Uterus (tissue), 4 donors: ENCODE measurements around the gene NHERF1. TPM values are rescaled to one million over a fixed set of nuclear protein-coding genes. Genes with fewer than 3 reads are reported as not detected.

Experiments used
- DNase-seq, 2 donors: peaks; one replicate each; pipeline ENCODE4 v3.0.0-alpha.2; 2019 to 2020
- H3K27ac ChIP-seq, 2 donors: fragments of 200-600 bp; sonication (generic); 1 replicate in 1 of 2; 2 replicates in 1 of 2; pipeline ENCODE4 v1.5.1; 2016 to 2018
- H3K27me3 ChIP-seq, 2 donors: fragments of 200-600 bp; sonication (generic); one replicate each; pipeline ENCODE4 v1.5.1; 2018 to 2019; ENCODE audit warnings: control low read depth in 1 of 2
- H3K36me3 ChIP-seq, 2 donors: fragments of 200-600 bp; sonication (generic); one replicate each; pipeline ENCODE4 v1.5.1; 2019; ENCODE audit warnings: control low read depth in 1 of 2
- H3K4me1 ChIP-seq, 2 donors: fragments of 200-600 bp; sonication (generic); one replicate each; pipeline ENCODE4 v1.5.1; 2018 to 2019; ENCODE audit warnings: control low read depth in 1 of 2
- H3K4me3 ChIP-seq, 2 donors: fragments of 200-600 bp; sonication (generic); 1 replicate in 1 of 2; 2 replicates in 1 of 2; pipeline ENCODE4 v1.5.1; 2018 to 2019; ENCODE audit warnings: mild to moderate bottlenecking in 1 of 2
- H3K9me3 ChIP-seq, 2 donors: fragments of 200-600 bp; sonication (generic); one replicate each; pipeline ENCODE4 v1.5.1; 2019; ENCODE audit warnings: control low read depth in 1 of 2
- POLR2A ChIP-seq, 2 donors: fragments of 450-650 bp; IDR thresholded peaks; one replicate each; pipeline ENCODE4 v1.6.1; 2016; ENCODE audit warnings: antibody characterized with exemption in 2 of 2, mild to moderate bottlenecking in 1 of 2, moderate library complexity in 1 of 2
- intact Hi-C: fragments of 100-400 bp; cut with DNase I; formaldehyde crosslinking; loops from one replicate; pipeline ENCODE4 v1.15.1; 2023; ENCODE audit warnings: low total_unique reads
- total RNA-seq, 4 donors: library from RNA; depleted of rRNA in 3 of 4; stranded (reverse); fragments of >200 nt in 3 of 4; gene quantifications; one replicate each; pipeline versions ENCODE4 v1.1.0 to v1.2.4, GENCODE V29; 2014 to 2023
- TF ChIP-seq, protein P1 (sequence below), 4 experiments: fragments of 200-600 bp in 2 of 4; fragments of 450-650 bp in 2 of 4; sonication (generic) in 2 of 4; IDR thresholded peaks; one replicate each; pipeline ENCODE4 v1.5.1; 2016 to 2019; ENCODE audit warnings: antibody characterized with exemption in 4 of 4, mild to moderate bottlenecking in 2 of 4, moderate library complexity in 1 of 4
- donor health status: DM: yes; HTN: yes; CAD: no.

NHERF1 gene
- total RNA-seq, 4 donors from 2014 or later: 3.3 to 16.9 (median 12.0) TPM

GRCh38 chr17:74737299-74738050, 11.0 kb upstream of the NHERF1 start:
- intact Hi-C loops: no loop called here
- Histone ChIP-seq H3K27ac (no peak overlapping the region), H3K9me3 (no peaks in the 10 kb centered on the region), H3K4me1 (peaks cover 0 to 13% of the 10 kb centered on the region in 2 donors), H3K36me3 (no peaks in the 10 kb centered on the region), H3K27me3 (peaks cover 0 to 22% of the 10 kb centered on the region in 2 donors), H3K4me3 (no peak overlapping the region)
- TF ChIP-seq, protein P1, sequence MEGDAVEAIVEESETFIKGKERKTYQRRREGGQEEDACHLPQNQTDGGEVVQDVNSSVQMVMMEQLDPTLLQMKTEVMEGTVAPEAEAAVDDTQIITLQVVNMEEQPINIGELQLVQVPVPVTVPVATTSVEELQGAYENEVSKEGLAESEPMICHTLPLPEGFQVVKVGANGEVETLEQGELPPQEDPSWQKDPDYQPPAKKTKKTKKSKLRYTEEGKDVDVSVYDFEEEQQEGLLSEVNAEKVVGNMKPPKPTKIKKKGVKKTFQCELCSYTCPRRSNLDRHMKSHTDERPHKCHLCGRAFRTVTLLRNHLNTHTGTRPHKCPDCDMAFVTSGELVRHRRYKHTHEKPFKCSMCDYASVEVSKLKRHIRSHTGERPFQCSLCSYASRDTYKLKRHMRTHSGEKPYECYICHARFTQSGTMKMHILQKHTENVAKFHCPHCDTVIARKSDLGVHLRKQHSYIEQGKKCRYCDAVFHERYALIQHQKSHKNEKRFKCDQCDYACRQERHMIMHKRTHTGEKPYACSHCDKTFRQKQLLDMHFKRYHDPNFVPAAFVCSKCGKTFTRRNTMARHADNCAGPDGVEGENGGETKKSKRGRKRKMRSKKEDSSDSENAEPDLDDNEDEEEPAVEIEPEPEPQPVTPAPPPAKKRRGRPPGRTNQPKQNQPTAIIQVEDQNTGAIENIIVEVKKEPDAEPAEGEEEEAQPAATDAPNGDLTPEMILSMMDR (IDR thresholded peaks at IDR 0.05): peak in 1 of 4 experiments; percentile 9
- TF ChIP-seq POLR2A (IDR thresholded peaks at IDR 0.05): no peak
- DNase-seq: no peak

DNA sequence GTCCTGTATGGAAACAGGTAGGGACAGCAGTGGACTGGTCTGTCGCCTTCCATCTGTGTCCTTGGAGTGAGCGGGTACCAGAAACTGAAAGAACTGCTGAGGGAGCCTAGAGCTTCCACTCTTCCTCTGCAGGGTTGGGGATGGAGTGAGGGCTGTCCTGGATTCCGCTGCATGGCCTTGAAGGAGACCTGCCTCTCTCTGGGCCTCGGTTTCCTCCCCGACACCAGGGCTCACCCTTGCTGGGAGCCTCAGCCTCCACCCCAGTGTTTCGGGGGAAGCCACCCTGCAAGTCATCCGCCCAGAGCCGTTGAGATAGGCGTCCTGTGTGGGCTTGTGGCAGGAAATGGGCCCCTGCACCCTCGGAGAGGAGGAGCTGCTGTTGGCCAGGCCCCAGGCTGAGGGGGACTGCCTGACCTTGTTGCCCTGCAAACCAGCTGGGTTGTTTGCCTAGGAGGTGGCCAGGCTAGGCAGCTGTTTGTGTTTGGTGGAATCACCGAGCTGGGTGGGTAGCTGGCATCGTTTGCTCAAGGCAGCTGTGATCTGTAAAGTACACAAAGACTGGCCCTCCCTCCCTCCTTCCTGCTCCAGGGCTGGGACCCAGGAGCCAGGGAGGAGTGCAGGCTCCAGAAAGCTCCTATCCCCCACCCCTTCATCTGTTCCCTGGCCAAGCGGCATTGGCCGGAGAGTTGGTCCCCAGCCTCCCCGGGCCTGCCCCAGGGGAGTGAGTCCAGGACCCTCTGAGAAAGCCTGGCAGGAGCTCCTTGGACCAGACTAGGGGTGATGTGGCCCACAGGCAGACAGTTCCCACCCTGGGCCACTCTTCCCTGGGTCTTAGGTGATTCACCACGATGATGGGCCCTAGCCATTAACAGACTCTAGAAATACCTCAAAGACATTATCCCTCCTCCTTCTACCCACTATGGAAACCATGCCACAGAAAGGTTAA, 10.1 kb upstream of the NHERF1 start:
- H3K27ac ChIP-seq: no peak overlapping the region
- intact Hi-C loops: no loop called here

DNA sequence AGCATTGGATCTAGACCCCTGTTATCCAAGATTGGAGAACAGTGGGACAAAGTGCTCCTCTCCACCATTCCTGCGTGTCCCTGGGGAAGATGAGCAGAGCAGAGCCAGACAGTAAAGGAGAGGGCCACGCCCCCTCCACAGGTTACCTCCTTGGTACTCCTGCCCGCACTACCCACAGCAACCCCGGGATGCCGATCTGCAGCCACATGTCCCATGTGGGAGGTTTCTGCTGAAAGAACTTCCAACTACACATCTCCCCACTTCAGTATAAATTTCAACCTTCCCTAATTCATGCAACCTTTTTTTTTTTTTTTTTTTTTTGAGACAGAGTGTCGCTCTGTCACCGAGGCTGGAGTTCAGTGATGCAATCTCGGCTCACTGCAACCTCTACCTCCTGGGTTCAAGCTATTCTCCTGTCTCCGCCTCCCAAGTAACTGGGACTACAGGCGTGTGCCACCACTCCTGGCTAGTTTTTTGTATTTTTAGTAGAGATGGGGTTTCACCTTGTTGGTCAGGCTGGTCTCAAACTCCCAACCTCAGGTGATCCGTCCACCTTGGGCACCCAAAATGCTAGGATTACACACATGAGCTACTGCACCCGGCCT, 9.1 kb upstream of the NHERF1 start:
- Histone ChIP-seq H3K27me3 (peaks cover 0 to 22% of the 10 kb centered on the region in 2 donors), H3K4me3 (no peak overlapping the region), H3K9me3 (no peaks in the 10 kb centered on the region), H3K4me1 (peaks cover 0 to 13% of the 10 kb centered on the region in 2 donors), H3K27ac (no peak overlapping the region), H3K36me3 (no peaks in the 10 kb centered on the region)
- intact Hi-C loops: no loop called here
- no peak for TF ChIP-seq POLR2A (IDR thresholded peaks at IDR 0.05)
- TF ChIP-seq, protein P1 (IDR thresholded peaks at IDR 0.05): no peak
- no peak for DNase-seq

More for the DNA sequence above, 10.1 kb upstream of the NHERF1 start:
- H3K36me3 ChIP-seq: no peaks in the 10 kb centered on the region
- peaks cover 0 to 22% of the 10 kb centered on the region in 2 donors for H3K27me3 ChIP-seq
- no peak for TF ChIP-seq POLR2A (IDR thresholded peaks at IDR 0.05)
- TF ChIP-seq, protein P1 (IDR thresholded peaks at IDR 0.05): no peak
- H3K4me3 ChIP-seq: no peak overlapping the region
- H3K4me1 ChIP-seq: peaks cover 0 to 13% of the 10 kb centered on the region in 2 donors
- H3K9me3 ChIP-seq: no peaks in the 10 kb centered on the region
- no peak for DNase-seq

DNA sequence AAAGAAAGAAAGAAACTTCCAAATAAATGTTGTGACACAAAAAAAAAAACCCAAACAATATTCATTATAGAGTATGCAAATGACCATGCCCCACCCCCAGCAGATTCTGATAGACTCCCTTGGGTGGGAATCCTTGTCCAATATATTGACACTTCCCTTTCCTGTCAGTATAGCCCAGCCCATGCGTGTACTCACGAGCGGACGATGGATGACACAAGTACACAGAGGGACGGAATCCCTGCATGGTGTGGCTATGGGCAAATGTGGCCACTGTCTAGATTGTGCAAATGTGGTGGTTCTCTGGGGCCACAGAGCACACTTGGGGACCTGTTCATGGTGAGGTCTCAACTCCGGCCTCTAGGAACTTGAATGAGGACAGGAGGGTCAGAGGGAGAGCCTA, 8.3 kb upstream of the NHERF1 start:
- Histone ChIP-seq H3K27me3 (peaks cover 0 to 22% of the 10 kb centered on the region in 2 donors), H3K27ac (no peak overlapping the region), H3K36me3 (no peaks in the 10 kb centered on the region), H3K4me1 (peaks cover 0 to 13% of the 10 kb centered on the region in 2 donors), H3K4me3 (no peak overlapping the region), H3K9me3 (no peaks in the 10 kb centered on the region)
- no peak for TF ChIP-seq POLR2A (IDR thresholded peaks at IDR 0.05)
- TF ChIP-seq, protein P1 (IDR thresholded peaks at IDR 0.05): no peak
- no peak for DNase-seq
- intact Hi-C loops: loop anchor here (10.0 kb wide), 2 partner anchors 125 to 215 kb away; no protein-coding TSS in a partner anchor
